CD4-positive, alpha-beta T cell (primary cell): Measurements from ENCODE around the gene SGO1. TPM values are rescaled to one million over a fixed set of nuclear protein-coding genes. Genes with fewer than 3 reads are reported as not detected.
A peak's percentile ranks its signal among the peaks of the same experiment; 100 is the strongest.

ENCODE experiments used
- ATAC-seq: fragments of 200-7000 bp; cut with Tn5 transposase; one replicate; pipeline ENCODE4 v1.10.0; 2022; ENCODE audit warnings: mild to moderate bottlenecking; ENCODE audit not compliant: poor library complexity
- CTCF ChIA-PET: fragments of 350-600 bp; sonication (Branson Sonifier 250); formaldehyde crosslinking; loops from one replicate; lab custom pipeline; 2021; ENCODE audit warnings: antibody characterized with exemption, inconsistent platforms; lab: Charles Lee
- POLR2A ChIA-PET: fragments of 350-600 bp; sonication (Branson Sonifier 250); formaldehyde crosslinking; loops from one replicate; lab custom pipeline; 2021; ENCODE audit warnings: antibody characterized with exemption, inconsistent platforms; lab: Charles Lee
- DNase-seq, 14 experiments: peaks; one replicate each; pipeline ENCODE4 v3.0.0-alpha.2; 2013 to 2020; ENCODE audit warnings: mixed read lengths in 2 of 14
- H3K27ac ChIP-seq, 2 donors: one replicate each; pipeline versions ENCODE4 v1.5.1 to v1.7.0; 2013; ENCODE audit warnings: low read length in 2 of 2, low read depth in 1 of 2, mild to moderate bottlenecking in 1 of 2
- H3K27me3 ChIP-seq, 2 experiments: 1 replicate in 1 of 2; 2 replicates in 1 of 2; pipeline versions ENCODE4 v1.6.1 to v1.7.0; 2013; ENCODE audit warnings: low read length in 2 of 2, control low read depth in 1 of 2, mild to moderate bottlenecking in 1 of 2, moderate library complexity in 1 of 2; ENCODE audit not compliant: insufficient read depth in 2 of 2, control insufficient read depth in 1 of 2
- H3K36me3 ChIP-seq: one replicate; pipeline ENCODE4 v1.6.1; 2013; ENCODE audit warnings: low read length, control low read depth; ENCODE audit not compliant: insufficient read depth
- H3K4me1 ChIP-seq: one replicate; pipeline ENCODE4 v1.6.1; 2013; ENCODE audit warnings: low read length, control low read depth; ENCODE audit not compliant: insufficient read depth
- H3K4me3 ChIP-seq: one replicate; pipeline ENCODE4 v1.5.1; 2013; ENCODE audit warnings: mild to moderate bottlenecking, low read length, moderate library complexity
- H3K9me3 ChIP-seq, 2 experiments: 1 replicate in 1 of 2; 2 replicates in 1 of 2; pipeline versions ENCODE4 v1.6.1 to v1.7.0; 2013; ENCODE audit warnings: low read length in 2 of 2, mild to moderate bottlenecking in 2 of 2, control low read depth in 1 of 2, moderate library complexity in 1 of 2; ENCODE audit not compliant: control insufficient read depth in 1 of 2, insufficient read depth in 1 of 2
- H3K27ac Mint-ChIP-seq: one replicate; pipeline ENCODE4 v1.8.0; 2020; ENCODE audit warnings: mixed read lengths
- H3K27me3 Mint-ChIP-seq: one replicate; pipeline ENCODE4 v1.8.0; 2021; ENCODE audit warnings: mixed read lengths
- H3K36me3 Mint-ChIP-seq: one replicate; pipeline ENCODE4 v1.8.0; 2021; ENCODE audit warnings: low read depth, mixed read lengths
- H3K4me1 Mint-ChIP-seq: one replicate; pipeline ENCODE4 v1.8.0; 2021; ENCODE audit warnings: low read depth, mixed read lengths
- H3K4me3 Mint-ChIP-seq: one replicate; pipeline ENCODE4 v1.8.0; 2020; ENCODE audit warnings: mild to moderate bottlenecking, mixed read lengths
- H3K9me3 Mint-ChIP-seq: one replicate; pipeline ENCODE4 v1.8.0; 2020; ENCODE audit warnings: mixed read lengths
- intact Hi-C, 2 experiments: fragments of 100-400 bp; cut with DNase I in 1 of 2; cut with micrococcal nuclease in 1 of 2; formaldehyde crosslinking; loops; one replicate each; pipeline versions ENCODE4 v1.15.1 to v1.9.0; 2023 to 2025; cut with DNase I, micrococcal nuclease
- total RNA-seq, 174 experiments: library from RNA in 2 of 174; stranded (reverse) in 2 of 174; gene quantifications; one replicate each; pipeline ENCODE4 v1.2.3 and lab custom pipeline; 2021 to 2026
- TF ChIP-seq, protein P1 (sequence below): fragments of 200-600 bp; IDR thresholded peaks from one replicate; pipeline ENCODE4 v1.8.0; 2022; ENCODE audit warnings: antibody characterized with exemption, mild to moderate bottlenecking

Gene SGO1
- total RNA-seq, 2 experiments from 2014 or later = not detected

GRCh38 chr3:20161714-20162113 lies 24.3 kb downstream of the SGO1 start:
- POLR2A ChIA-PET = no interaction called here
- no peaks in the 10 kb centered on the region for H3K36me3 Mint-ChIP-seq
- H3K9me3 Mint-ChIP-seq = no peaks in the 10 kb centered on the region

GRCh38 chr3:20160230-20160629 lies 25.8 kb downstream of the SGO1 start:
- peak in 2 of 14 experiments; percentile 8 to 38 for DNase-seq
- H3K4me3 Mint-ChIP-seq = no peak overlapping the region
- Histone ChIP-seq H3K27me3 (no peaks in the 10 kb centered on the region), H3K36me3 (peaks cover 2% of the 10 kb centered on the region), H3K27ac (peak overlapping the region; percentile 4 to 22), H3K9me3 (no peaks in the 10 kb centered on the region), H3K4me1 (peaks cover 8% of the 10 kb centered on the region), H3K4me3 (no peak overlapping the region)
- ChIA-PET CTCF (no interaction called here), POLR2A (interaction anchor here (0.7 to 1.3 kb wide), 4 partner anchors 9 to 212 kb away, joined by 3 to 7 read pairs (median 3); partner anchors contain the start of gene SGO1)
- H3K36me3 Mint-ChIP-seq = no peaks in the 10 kb centered on the region
- H3K4me1 Mint-ChIP-seq = peaks cover 27% of the 10 kb centered on the region
- intact Hi-C loops = loop anchor here in 1 of 2 experiments (10.0 kb wide), 1 partner anchor 275 kb away; no protein-coding TSS in a partner anchor
- TF ChIP-seq, protein P1, sequence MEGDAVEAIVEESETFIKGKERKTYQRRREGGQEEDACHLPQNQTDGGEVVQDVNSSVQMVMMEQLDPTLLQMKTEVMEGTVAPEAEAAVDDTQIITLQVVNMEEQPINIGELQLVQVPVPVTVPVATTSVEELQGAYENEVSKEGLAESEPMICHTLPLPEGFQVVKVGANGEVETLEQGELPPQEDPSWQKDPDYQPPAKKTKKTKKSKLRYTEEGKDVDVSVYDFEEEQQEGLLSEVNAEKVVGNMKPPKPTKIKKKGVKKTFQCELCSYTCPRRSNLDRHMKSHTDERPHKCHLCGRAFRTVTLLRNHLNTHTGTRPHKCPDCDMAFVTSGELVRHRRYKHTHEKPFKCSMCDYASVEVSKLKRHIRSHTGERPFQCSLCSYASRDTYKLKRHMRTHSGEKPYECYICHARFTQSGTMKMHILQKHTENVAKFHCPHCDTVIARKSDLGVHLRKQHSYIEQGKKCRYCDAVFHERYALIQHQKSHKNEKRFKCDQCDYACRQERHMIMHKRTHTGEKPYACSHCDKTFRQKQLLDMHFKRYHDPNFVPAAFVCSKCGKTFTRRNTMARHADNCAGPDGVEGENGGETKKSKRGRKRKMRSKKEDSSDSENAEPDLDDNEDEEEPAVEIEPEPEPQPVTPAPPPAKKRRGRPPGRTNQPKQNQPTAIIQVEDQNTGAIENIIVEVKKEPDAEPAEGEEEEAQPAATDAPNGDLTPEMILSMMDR = no peak
- ATAC-seq = peak; percentile 48
- no peaks in the 10 kb centered on the region for H3K9me3 Mint-ChIP-seq
- H3K27ac Mint-ChIP-seq = peak overlapping the region; percentile 30
- no peaks in the 10 kb centered on the region for H3K27me3 Mint-ChIP-seq

More at GRCh38 chr3:20161714-20162113, 24.3 kb downstream of the SGO1 start:
- H3K4me3 Mint-ChIP-seq = no peak overlapping the region
- Histone ChIP-seq H3K36me3 (no peaks in the 10 kb centered on the region), H3K27ac (no peak overlapping the region), H3K4me3 (no peak overlapping the region), H3K9me3 (no peaks in the 10 kb centered on the region), H3K27me3 (no peaks in the 10 kb centered on the region), H3K4me1 (peaks cover 8% of the 10 kb centered on the region)
- ATAC-seq (no peak), DNase-seq (no peak)
- TF ChIP-seq, protein P1 = no peak
- no peaks in the 10 kb centered on the region for H3K27me3 Mint-ChIP-seq
- peaks cover 27% of the 10 kb centered on the region for H3K4me1 Mint-ChIP-seq
- H3K27ac Mint-ChIP-seq = peak overlapping the region; percentile 30
- intact Hi-C loops = loop anchor here in 1 of 2 experiments (10.0 kb wide), 1 partner anchor 277 kb away; no protein-coding TSS in a partner anchor
- CTCF ChIA-PET = interaction anchor here (1.1 kb wide), 1 partner anchor 9 kb away, joined by 3 read pairs; no protein-coding TSS in a partner anchor

GRCh38 chr3:20154928-20155327 lies 31.1 kb downstream of the SGO1 start:
- CTCF ChIA-PET = interaction anchor here (1.4 kb wide), 1 partner anchor 9 kb away, joined by 4 read pairs; no protein-coding TSS in a partner anchor

More at GRCh38 chr3:20154928-20155327, 31.1 kb downstream of the SGO1 start:
- DNase-seq = no peak
- no peak overlapping the region for H3K4me3 ChIP-seq
- H3K4me1 ChIP-seq = peaks cover 3% of the 10 kb centered on the region
- H3K27me3 ChIP-seq = no peaks in the 10 kb centered on the region
- Mint-ChIP-seq H3K4me1 (peaks cover 7% of the 10 kb centered on the region), H3K27me3 (no peaks in the 10 kb centered on the region), H3K27ac (no peak overlapping the region), H3K4me3 (no peak overlapping the region), H3K9me3 (no peaks in the 10 kb centered on the region), H3K36me3 (peaks cover 43% of the 10 kb centered on the region)
- intact Hi-C loops = no loop called here
- no peak for ATAC-seq
- POLR2A ChIA-PET = interaction anchor here (0.6 kb wide), 1 partner anchor 72 kb away, joined by 3 read pairs; no protein-coding TSS in a partner anchor
- TF ChIP-seq, protein P1 = no peak
- H3K27ac ChIP-seq = no peak overlapping the region
- H3K9me3 ChIP-seq = no peaks in the 10 kb centered on the region
- H3K36me3 ChIP-seq = peaks cover 34% of the 10 kb centered on the region
